ENCODE measurements around the gene CRAMP1.

CRAMP1 gene

DNA sequence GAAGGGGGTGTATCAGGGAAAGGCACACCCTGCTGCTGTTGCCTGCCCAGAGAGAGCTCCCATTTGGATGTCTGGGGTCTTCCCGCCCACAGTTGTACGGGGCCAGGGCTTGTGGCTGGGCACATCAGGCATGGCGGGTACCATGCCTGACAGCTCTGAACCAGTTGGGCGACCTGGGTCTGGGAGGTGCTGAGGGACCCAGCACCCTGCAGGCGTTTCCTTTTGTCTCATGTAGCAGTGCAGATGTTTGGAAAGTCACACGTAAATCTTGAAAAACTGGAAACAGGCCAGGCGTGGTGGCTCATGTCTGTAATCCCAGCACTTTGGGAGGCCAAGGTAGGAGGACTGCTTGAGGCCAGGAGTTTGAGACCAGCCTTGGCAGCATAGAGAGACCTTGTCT, 57.5 kb downstream of the CRAMP1 start:
- no peak overlapping the region for H3K4me3 ChIP-seq (ENCODE audit: low read depth, low read length)
- DNase-seq: no peak
- TF ChIP-seq, protein P1, sequence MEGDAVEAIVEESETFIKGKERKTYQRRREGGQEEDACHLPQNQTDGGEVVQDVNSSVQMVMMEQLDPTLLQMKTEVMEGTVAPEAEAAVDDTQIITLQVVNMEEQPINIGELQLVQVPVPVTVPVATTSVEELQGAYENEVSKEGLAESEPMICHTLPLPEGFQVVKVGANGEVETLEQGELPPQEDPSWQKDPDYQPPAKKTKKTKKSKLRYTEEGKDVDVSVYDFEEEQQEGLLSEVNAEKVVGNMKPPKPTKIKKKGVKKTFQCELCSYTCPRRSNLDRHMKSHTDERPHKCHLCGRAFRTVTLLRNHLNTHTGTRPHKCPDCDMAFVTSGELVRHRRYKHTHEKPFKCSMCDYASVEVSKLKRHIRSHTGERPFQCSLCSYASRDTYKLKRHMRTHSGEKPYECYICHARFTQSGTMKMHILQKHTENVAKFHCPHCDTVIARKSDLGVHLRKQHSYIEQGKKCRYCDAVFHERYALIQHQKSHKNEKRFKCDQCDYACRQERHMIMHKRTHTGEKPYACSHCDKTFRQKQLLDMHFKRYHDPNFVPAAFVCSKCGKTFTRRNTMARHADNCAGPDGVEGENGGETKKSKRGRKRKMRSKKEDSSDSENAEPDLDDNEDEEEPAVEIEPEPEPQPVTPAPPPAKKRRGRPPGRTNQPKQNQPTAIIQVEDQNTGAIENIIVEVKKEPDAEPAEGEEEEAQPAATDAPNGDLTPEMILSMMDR (IDR thresholded peaks at IDR 0.05; ENCODE audit: low read depth, low read length): no peak

DNA sequence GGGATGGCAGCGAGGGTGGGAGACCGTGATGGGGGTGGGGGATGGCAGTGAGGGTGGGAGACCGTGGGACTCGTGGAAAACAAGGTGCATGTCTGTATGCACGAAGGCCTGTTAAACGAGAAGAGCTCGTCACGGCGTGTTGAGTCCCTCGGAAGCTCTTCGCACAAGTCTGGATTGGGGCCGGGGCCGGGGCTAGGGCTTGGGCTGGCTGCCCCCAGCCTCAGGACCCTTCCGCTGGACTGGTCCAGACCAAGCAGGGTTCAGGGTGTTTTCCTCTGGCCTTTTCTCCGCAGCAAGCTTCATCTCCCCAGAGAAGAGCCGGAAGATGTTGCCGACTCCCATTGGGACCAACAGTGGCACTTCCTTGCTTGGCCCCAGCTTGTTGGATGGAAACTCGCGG, 58.2 kb downstream of the CRAMP1 start:
- H3K36me3 ChIP-seq: peaks cover 89% of the 10 kb centered on the region
- no peak overlapping the region for H3K4me3 ChIP-seq (ENCODE audit: low read depth, low read length)
- no peak for DNase-seq
- TF ChIP-seq, protein P1 (IDR thresholded peaks at IDR 0.05; ENCODE audit: low read depth, low read length): no peak
- H3K27ac ChIP-seq: no peak overlapping the region
- H3K9me3 ChIP-seq (ENCODE audit: severe bottlenecking): no peaks in the 10 kb centered on the region
- no peaks in the 10 kb centered on the region for H3K27me3 ChIP-seq (ENCODE audit: insufficient read depth, low read depth, severe bottlenecking)

More for the DNA sequence above, 57.5 kb downstream of the CRAMP1 start:
- H3K27me3 ChIP-seq (ENCODE audit: insufficient read depth, low read depth, severe bottlenecking): no peaks in the 10 kb centered on the region
- H3K36me3 ChIP-seq: peaks cover 87% of the 10 kb centered on the region
- no peaks in the 10 kb centered on the region for H3K9me3 ChIP-seq (ENCODE audit: severe bottlenecking)
- H3K27ac ChIP-seq: no peak overlapping the region

DNA sequence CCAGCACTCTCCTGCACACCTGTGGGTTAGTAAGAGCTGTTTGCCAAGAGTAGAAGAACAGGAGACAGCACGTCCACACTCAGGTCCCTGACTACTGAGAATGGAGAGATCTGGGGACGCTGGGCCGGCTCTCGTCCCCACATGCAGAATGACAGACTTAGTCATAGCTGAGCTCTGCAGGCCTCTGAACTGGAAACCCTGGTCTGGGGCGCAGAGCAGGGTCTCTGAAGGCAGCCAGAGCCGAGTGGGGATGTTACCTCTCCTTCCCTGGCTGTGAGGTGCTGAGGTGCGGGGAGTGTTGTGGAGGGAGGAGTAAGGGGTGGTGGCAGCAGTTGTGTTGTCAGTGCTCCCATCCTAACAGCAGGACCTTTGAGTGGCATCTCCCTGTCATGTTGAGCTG, 58.7 kb downstream of the CRAMP1 start:
- Histone ChIP-seq H3K27me3 (ENCODE audit: insufficient read depth, low read depth, severe bottlenecking) (no peaks in the 10 kb centered on the region), H3K9me3 (ENCODE audit: severe bottlenecking) (no peaks in the 10 kb centered on the region), H3K4me3 (ENCODE audit: low read depth, low read length) (no peak overlapping the region), H3K27ac (no peak overlapping the region), H3K36me3 (peaks cover 89% of the 10 kb centered on the region)
- no peak for DNase-seq
- TF ChIP-seq, protein P1 (IDR thresholded peaks at IDR 0.05; ENCODE audit: low read depth, low read length): no peak

DNA sequence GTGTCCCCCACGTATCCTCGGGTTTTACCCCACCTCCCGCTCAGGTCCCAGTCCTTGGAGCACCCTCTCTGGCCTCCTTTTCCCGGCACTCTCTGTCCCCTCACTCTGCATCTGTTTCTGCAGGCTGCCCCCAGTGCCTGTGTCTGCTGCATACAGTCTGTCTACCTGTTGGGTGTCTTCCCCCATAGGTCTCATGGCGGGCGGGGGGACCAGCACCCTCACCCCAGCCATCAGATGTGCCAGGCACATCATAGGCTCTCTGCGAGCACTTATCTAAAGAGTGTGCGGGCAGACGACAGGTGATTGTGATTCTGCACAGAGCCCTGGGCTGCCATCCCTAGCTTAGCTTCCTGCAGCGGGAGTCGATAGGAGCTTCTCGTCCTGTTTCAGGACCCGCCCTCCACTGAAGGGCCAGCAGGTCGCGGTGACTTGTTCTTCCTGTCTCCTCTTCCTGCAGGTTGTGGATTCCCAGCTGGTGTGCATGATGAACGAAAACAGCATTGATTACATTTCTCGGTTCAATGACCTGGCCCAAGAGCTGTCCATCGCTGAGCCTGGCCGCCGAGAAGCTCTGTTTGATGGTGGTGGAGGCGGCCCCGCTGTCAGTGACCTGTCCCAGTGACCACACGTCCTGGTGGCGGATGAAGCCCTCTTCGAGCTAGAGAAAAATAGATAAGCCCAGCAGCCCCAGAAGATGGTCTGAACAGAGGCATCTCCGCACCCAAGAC, 61.4 kb downstream of the CRAMP1 start:
- TF ChIP-seq, protein P1 (IDR thresholded peaks at IDR 0.05; ENCODE audit: low read depth, low read length): no peak
- H3K27me3 ChIP-seq (ENCODE audit: insufficient read depth, low read depth, severe bottlenecking): no peaks in the 10 kb centered on the region
- H3K27ac ChIP-seq: no peak overlapping the region
- H3K4me3 ChIP-seq (ENCODE audit: low read depth, low read length): no peak overlapping the region
- peaks cover 75% of the 10 kb centered on the region for H3K36me3 ChIP-seq
- DNase-seq: no peak
- no peaks in the 10 kb centered on the region for H3K9me3 ChIP-seq (ENCODE audit: severe bottlenecking)

DNA sequence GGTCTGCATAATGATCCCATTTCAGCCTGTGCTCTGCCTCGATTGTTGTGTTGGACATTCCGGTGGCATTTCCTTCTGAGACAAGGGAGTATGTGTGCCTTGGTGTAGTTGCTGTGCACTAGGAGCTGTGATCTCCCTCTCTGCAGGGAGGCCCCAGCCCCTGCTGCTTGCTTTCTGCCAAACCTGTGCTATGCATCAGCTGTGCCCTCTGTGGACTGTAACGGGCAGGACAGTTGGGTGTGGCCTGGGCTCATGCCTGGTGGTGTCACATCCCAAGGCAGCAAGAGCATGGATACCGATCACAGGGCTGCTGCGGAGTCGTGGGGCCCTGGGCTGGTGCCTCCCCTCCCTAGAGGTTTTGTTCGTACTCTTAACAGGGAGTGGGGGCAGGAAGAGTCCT, 62.1 kb downstream of the CRAMP1 start:
- H3K27me3 ChIP-seq (ENCODE audit: insufficient read depth, low read depth, severe bottlenecking): no peaks in the 10 kb centered on the region
- peaks cover 72% of the 10 kb centered on the region for H3K36me3 ChIP-seq
- H3K9me3 ChIP-seq (ENCODE audit: severe bottlenecking): no peaks in the 10 kb centered on the region
- DNase-seq: no peak
- TF ChIP-seq, protein P1 (IDR thresholded peaks at IDR 0.05; ENCODE audit: low read depth, low read length): no peak
- H3K4me3 ChIP-seq (ENCODE audit: low read depth, low read length): no peak overlapping the region
- no peak overlapping the region for H3K27ac ChIP-seq

All from WERI-Rb-1 (cell line).